Fibroblast of lung (primary cell): Measurements from ENCODE around the gene SULT1C4. TPM values are rescaled to one million over a fixed set of nuclear protein-coding genes. Genes with fewer than 3 reads are reported as not detected.
"Not testable (repeated sequence)": the region's sequence is repeated elsewhere in the genome, so short reads cannot be mapped to it uniquely, and the experiment has no call there.

ENCODE experiments used
- DNase-seq, 2 donors: peaks; one replicate each; pipeline versions ENCODE4 v3.0.0 to v3.0.0-alpha.2; 2010; ENCODE audit warnings: low read depth in 2 of 2
- H2AFZ ChIP-seq: 2 replicates; pipeline ENCODE4 v1.5.1; 2012; ENCODE audit warnings: low read length, control low read depth, inconsistent platforms
- H3K27ac ChIP-seq: 2 replicates; pipeline ENCODE4 v1.5.1; 2011; ENCODE audit warnings: low read length, control low read depth; ENCODE audit not compliant: insufficient read depth
- H3K27me3 ChIP-seq: 2 replicates; pipeline ENCODE4 v1.5.1; 2011; ENCODE audit warnings: mild to moderate bottlenecking, low read length; ENCODE audit not compliant: control insufficient read depth, insufficient read depth
- H3K36me3 ChIP-seq: 2 replicates; pipeline ENCODE4 v1.5.1; 2011; ENCODE audit warnings: low read length; ENCODE audit not compliant: control insufficient read depth, insufficient read depth
- H3K4me1 ChIP-seq: 2 replicates; pipeline ENCODE4 v1.5.1; 2011; ENCODE audit warnings: low read length; ENCODE audit not compliant: control insufficient read depth, insufficient read depth; ENCODE audit errors: extremely low read depth
- H3K4me2 ChIP-seq: 2 replicates; pipeline ENCODE4 v1.5.1; 2011; ENCODE audit warnings: low read length, control low read depth; ENCODE audit not compliant: insufficient read depth; ENCODE audit errors: extremely low read depth
- H3K4me3 ChIP-seq, 4 experiments: fragments of 200-600 bp in 1 of 4; sonication (generic) in 1 of 4; replicated peaks in 1 of 4; 2 replicates each; pipeline ENCODE4 v1.5.1; 2011 to 2016; ENCODE audit warnings: low read length in 4 of 4, low read depth in 3 of 4, mild to moderate bottlenecking in 3 of 4, control low read depth in 2 of 4, inconsistent platforms in 1 of 4, mixed read lengths in 1 of 4; ENCODE audit not compliant: insufficient read depth in 1 of 4; ENCODE audit errors: control extremely low read depth in 1 of 4
- H3K79me2 ChIP-seq: 2 replicates; pipeline ENCODE4 v1.5.1; 2012; ENCODE audit warnings: mild to moderate bottlenecking, low read length, inconsistent platforms; ENCODE audit not compliant: control insufficient read depth, insufficient read depth
- H3K9ac ChIP-seq: 2 replicates; pipeline ENCODE4 v1.5.1; 2011; ENCODE audit warnings: mild to moderate bottlenecking, low read length, control low read depth; ENCODE audit not compliant: insufficient read depth
- H3K9me3 ChIP-seq: 2 replicates; pipeline ENCODE4 v1.5.1; 2012; ENCODE audit warnings: low read depth, low read length; ENCODE audit not compliant: control insufficient read depth, insufficient read depth
- H4K20me1 ChIP-seq: 2 replicates; pipeline ENCODE4 v1.5.1; 2011; ENCODE audit warnings: low read length; ENCODE audit not compliant: control insufficient read depth, insufficient read depth; ENCODE audit errors: extremely low read depth
- EZH2 ChIP-seq: IDR thresholded peaks from 2 replicates; pipeline ENCODE4 v1.5.1; 2012; ENCODE audit warnings: low read length, control low read depth, mild to moderate bottlenecking; ENCODE audit errors: missing control alignments
- polyA plus RNA-seq, 2 donors: library from polyadenylated mRNA; depleted of rRNA in 1 of 2; stranded (reverse) in 1 of 2; unstranded in 1 of 2; fragments of >200 nt; gene quantifications; 2 replicates each; pipeline ENCODE4 v1.2.1, GENCODE V29; 2011 to 2012; ENCODE audit warnings: missing spikeins in 1 of 2
- total RNA-seq: library from RNA; depleted of rRNA; stranded (reverse); fragments of >200 nt; gene quantifications from 2 replicates; pipeline ENCODE4 v1.2.1, GENCODE V29; 2014
- TF ChIP-seq, protein P1 (sequence below), 2 donors: IDR thresholded peaks in 1 of 2; conservative IDR thresholded peaks in 1 of 2; 1 replicate in 1 of 2; 2 replicates in 1 of 2; pipeline ENCODE4 v1.5.1; 2011 to 2012; ENCODE audit warnings: low read length in 2 of 2, control low read depth in 1 of 2, inconsistent platforms in 1 of 2, low read depth in 1 of 2, mild to moderate bottlenecking in 1 of 2

Gene SULT1C4
- total and polyA plus RNA-seq, 2 donors (not counting 1 experiment from before 2014, with no cell fraction given): 0.14 to 0.50 TPM

DNA sequence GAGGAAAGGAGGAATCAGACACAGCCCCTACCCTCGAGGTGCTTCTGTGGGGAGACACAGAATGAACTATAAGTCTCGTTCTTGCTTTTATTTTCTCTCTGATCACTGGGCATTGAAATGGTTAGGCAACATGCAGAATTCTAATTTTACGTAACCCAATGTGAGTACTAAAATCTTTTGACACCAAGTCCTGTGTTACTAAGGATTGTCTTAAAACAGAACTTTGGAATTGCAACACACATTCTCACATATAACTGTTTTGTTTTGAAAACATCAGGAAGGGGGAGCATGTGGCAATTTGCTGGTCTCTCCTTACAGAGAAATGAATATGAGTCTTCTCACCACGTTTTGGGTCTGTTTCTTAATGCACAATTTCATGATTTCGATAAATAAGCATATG is 23.6 kb upstream of the SULT1C4 start:
- Histone ChIP-seq H3K4me2 (no peak overlapping the region), H3K4me3 (no peak overlapping the region), H3K79me2 (no peaks in the 10 kb centered on the region), H3K4me1 (no peaks in the 10 kb centered on the region), H3K27me3 (peaks cover under 1% of the 10 kb centered on the region), H3K9ac (no peak overlapping the region), H4K20me1 (no peaks in the 10 kb centered on the region), H3K36me3 (no peaks in the 10 kb centered on the region), H3K27ac (no peak overlapping the region), H3K9me3 (no peaks in the 10 kb centered on the region), H2AFZ (no peak overlapping the region)
- no peak for TF ChIP-seq EZH2
- TF ChIP-seq, protein P1, sequence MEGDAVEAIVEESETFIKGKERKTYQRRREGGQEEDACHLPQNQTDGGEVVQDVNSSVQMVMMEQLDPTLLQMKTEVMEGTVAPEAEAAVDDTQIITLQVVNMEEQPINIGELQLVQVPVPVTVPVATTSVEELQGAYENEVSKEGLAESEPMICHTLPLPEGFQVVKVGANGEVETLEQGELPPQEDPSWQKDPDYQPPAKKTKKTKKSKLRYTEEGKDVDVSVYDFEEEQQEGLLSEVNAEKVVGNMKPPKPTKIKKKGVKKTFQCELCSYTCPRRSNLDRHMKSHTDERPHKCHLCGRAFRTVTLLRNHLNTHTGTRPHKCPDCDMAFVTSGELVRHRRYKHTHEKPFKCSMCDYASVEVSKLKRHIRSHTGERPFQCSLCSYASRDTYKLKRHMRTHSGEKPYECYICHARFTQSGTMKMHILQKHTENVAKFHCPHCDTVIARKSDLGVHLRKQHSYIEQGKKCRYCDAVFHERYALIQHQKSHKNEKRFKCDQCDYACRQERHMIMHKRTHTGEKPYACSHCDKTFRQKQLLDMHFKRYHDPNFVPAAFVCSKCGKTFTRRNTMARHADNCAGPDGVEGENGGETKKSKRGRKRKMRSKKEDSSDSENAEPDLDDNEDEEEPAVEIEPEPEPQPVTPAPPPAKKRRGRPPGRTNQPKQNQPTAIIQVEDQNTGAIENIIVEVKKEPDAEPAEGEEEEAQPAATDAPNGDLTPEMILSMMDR (conservative IDR thresholded peaks at IDR 0.05 in 1 of 2, IDR thresholded peaks at IDR 0.05 in 1 of 2; ENCODE audit: low read depth in 1 of 2, low read length in 2 of 2): no peak
- DNase-seq: no peak

DNA sequence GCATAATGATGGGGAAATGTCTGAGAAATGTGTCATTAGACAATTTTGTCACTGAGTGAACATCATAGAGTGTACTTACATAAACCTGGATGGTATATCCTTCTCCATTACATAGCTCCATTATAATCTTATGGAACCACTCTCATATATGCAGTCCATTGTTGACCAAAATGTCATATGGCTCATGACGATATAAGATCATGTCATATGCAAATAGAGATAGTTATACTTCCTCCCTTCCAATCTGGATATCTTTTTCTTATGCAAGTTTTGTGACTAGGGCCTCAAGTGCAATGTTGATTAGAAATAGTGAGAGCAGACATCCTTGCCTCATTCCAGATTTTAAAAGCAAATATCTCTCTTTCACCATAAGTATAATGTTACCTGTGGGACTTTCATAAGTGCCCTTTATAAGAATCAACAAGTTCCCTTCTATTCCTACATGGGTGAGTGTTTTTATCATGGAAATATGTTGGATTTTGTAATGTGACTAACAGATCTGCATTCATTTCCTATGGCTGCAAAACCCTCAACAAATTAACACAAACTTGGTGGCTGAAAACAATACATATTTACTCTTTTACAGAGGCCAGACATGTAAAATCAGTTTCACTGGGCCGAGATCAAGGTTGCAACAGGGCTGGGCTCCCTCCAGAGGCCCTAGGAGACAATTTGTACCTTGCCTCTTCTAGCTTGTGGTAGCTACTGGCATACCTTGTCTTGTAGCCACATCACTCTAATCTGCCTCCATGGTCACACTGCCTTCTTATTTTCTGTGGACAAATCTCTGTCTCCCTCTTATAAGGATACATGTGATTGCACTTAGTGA is 21.6 kb upstream of the SULT1C4 start:
- Histone ChIP-seq H3K4me2 (no peak overlapping the region), H3K4me1 (no peaks in the 10 kb centered on the region), H3K9ac (no peak overlapping the region), H3K27me3 (no peaks in the 10 kb centered on the region), H3K27ac (no peak overlapping the region), H4K20me1 (no peaks in the 10 kb centered on the region), H3K36me3 (no peaks in the 10 kb centered on the region), H3K4me3 (no peak overlapping the region), H3K9me3 (no peaks in the 10 kb centered on the region), H2AFZ (no peak overlapping the region), H3K79me2 (no peaks in the 10 kb centered on the region)
- DNase-seq: no peak
- TF ChIP-seq EZH2: no peak
- TF ChIP-seq, protein P1 (conservative IDR thresholded peaks at IDR 0.05 in 1 of 2, IDR thresholded peaks at IDR 0.05 in 1 of 2; ENCODE audit: low read depth in 1 of 2, low read length in 2 of 2): no peak

DNA sequence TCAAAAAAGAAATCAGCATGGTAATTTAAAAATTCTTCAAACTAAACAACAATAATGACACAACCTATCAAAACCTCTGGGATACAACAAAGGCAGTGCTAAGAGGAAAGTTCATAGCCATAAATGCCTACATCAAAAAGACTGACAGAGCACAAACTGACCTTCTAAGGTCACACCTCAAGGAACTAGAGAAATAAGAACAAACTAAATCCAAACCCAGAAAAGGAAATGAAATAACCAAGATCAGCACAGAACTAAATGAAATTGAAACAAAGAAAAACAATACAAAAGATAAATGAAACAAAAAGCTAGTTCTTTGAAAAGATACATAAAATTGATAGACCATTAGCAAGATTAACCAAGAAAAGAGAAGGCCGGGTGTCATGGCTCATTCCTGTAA is 18.4 kb upstream of the SULT1C4 start:
- DNase-seq, H3K4me3 ChIP-seq, H3K27me3 ChIP-seq, H3K4me2 ChIP-seq, H3K4me1 ChIP-seq, H3K79me2 ChIP-seq, H4K20me1 ChIP-seq, H3K36me3 ChIP-seq, H3K9ac ChIP-seq, H2AFZ ChIP-seq, H3K27ac ChIP-seq, H3K9me3 ChIP-seq: not testable (repeated sequence)
